Bronchial epithelial cell (primary cell): ENCODE results near the gene BRAT1. TPM values are rescaled to one million over a fixed set of nuclear protein-coding genes. Genes with fewer than 3 reads are reported as not detected.

Experiments used
- DNase-seq: peaks from one replicate; pipeline ENCODE4 v3.0.0-alpha.2; 2010; ENCODE audit warnings: low read depth
- FAIRE-seq: peaks from 2 replicates; lab custom pipeline; 2011; peaks lifted over from hg19 to GRCh38; lab: Jason Lieb, UNC
- H3K27me3 ChIP-seq: 2 replicates; pipeline ENCODE4 v1.5.1; 2011; ENCODE audit warnings: low read length; ENCODE audit not compliant: control insufficient read depth, insufficient read depth
- H3K36me3 ChIP-seq: 2 replicates; pipeline ENCODE4 v1.5.1; 2011; ENCODE audit warnings: low read length; ENCODE audit not compliant: control insufficient read depth, insufficient read depth
- H3K4me3 ChIP-seq: 2 replicates; pipeline ENCODE4 v1.5.1; 2011; ENCODE audit warnings: mild to moderate bottlenecking, low read depth, low read length, control low read depth
- total RNA-seq: library from RNA; depleted of rRNA; stranded (reverse); fragments of >200 nt; gene quantifications from 2 replicates; pipeline ENCODE4 v1.2.1, GENCODE V29; 2014
- TF ChIP-seq, protein P1 (sequence below): IDR thresholded peaks from 2 replicates; pipeline ENCODE4 v1.5.1; 2011; ENCODE audit warnings: mild to moderate bottlenecking, moderate library complexity, low read length, control low read depth, inconsistent platforms; ENCODE audit not compliant: insufficient read depth, severe bottlenecking

BRAT1 gene
- total RNA-seq, 1 donor from 2014 or later = 12.1 TPM

DNA sequence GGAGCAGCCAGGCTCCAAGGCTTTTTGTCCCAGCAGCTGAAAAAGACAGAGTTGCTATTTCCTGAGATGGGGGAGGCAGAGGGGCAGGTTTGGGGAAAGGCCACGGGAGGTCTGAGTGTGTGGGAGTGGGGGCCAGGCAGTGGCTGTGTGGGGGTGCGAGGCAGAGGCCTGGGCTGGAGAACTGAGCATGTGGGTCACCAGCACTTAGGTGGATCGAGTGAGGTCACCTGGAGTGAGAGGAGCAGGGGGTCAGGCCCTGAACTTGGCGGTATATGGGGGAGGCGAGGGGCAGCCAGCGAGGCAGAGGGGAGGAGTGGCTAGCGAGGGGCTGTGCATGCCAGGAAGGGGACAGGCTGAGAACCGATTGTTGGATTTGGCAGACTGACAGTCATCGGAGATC lies 31.8 kb upstream of the BRAT1 start:
- no peak for FAIRE-seq
- peaks cover 2% of the 10 kb centered on the region for H3K36me3 ChIP-seq
- H3K27me3 ChIP-seq = no peaks in the 10 kb centered on the region
- TF ChIP-seq, protein P1, sequence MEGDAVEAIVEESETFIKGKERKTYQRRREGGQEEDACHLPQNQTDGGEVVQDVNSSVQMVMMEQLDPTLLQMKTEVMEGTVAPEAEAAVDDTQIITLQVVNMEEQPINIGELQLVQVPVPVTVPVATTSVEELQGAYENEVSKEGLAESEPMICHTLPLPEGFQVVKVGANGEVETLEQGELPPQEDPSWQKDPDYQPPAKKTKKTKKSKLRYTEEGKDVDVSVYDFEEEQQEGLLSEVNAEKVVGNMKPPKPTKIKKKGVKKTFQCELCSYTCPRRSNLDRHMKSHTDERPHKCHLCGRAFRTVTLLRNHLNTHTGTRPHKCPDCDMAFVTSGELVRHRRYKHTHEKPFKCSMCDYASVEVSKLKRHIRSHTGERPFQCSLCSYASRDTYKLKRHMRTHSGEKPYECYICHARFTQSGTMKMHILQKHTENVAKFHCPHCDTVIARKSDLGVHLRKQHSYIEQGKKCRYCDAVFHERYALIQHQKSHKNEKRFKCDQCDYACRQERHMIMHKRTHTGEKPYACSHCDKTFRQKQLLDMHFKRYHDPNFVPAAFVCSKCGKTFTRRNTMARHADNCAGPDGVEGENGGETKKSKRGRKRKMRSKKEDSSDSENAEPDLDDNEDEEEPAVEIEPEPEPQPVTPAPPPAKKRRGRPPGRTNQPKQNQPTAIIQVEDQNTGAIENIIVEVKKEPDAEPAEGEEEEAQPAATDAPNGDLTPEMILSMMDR = no peak
- no peak overlapping the region for H3K4me3 ChIP-seq
- no peak for DNase-seq

DNA sequence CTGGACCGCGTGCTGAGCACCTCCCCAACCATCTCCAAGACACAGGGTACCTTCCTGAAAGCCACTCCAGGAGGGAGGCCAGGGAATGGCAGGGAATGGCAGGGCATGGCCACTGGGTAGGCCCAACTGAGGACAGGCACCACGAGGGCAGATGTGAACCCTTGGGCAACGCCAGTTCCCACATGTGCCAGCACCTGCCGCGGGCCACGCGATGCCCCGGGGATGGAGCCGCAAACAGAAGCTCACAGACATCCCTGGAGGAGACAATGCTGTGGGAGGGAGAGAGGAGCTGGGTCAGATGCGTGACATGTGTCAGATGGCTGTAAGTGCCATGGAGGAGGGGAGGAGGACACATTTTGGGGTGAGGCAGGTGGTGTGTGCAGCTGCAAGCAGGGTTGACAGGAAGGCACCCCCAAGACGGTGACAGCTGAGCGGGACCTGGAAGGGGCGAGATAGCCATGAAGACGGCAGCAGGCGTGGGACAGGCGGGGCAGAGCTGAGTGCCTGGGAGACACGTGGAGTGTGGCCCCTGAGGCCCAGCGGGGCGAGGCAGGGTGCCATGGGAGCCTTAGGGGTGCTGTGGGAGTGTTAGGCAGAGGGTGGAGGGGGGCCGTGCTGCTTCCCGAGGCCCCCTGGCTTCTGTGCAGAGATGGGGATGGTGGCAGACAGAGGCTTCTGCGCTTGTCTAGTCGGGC lies 31.1 kb upstream of the BRAT1 start:
- Histone ChIP-seq H3K36me3 (peaks cover 2% of the 10 kb centered on the region), H3K27me3 (no peaks in the 10 kb centered on the region), H3K4me3 (no peak overlapping the region)
- TF ChIP-seq, protein P1 = no peak
- FAIRE-seq (no peak), DNase-seq (no peak)

DNA sequence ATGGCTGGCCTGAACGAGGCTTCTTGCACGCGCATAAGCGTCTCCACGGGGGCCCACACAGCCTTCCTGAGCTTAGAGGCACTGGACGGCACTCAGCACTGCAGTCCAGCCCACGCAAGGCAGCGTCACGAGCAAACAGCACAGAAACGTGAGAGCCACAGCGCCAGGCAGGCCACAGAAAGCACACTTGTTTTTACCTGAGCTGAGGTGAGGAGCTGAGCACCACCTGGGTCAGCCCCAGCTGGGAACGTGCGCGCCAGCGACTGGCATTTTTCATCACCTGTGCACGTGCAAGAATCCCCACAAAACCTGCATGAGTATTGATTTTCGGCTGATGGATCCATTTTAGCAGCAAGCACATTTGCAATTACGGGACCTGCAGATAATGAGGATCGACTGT lies 30.1 kb upstream of the BRAT1 start:
- FAIRE-seq (no peak), DNase-seq (no peak)
- peaks cover 2% of the 10 kb centered on the region for H3K36me3 ChIP-seq

DNA sequence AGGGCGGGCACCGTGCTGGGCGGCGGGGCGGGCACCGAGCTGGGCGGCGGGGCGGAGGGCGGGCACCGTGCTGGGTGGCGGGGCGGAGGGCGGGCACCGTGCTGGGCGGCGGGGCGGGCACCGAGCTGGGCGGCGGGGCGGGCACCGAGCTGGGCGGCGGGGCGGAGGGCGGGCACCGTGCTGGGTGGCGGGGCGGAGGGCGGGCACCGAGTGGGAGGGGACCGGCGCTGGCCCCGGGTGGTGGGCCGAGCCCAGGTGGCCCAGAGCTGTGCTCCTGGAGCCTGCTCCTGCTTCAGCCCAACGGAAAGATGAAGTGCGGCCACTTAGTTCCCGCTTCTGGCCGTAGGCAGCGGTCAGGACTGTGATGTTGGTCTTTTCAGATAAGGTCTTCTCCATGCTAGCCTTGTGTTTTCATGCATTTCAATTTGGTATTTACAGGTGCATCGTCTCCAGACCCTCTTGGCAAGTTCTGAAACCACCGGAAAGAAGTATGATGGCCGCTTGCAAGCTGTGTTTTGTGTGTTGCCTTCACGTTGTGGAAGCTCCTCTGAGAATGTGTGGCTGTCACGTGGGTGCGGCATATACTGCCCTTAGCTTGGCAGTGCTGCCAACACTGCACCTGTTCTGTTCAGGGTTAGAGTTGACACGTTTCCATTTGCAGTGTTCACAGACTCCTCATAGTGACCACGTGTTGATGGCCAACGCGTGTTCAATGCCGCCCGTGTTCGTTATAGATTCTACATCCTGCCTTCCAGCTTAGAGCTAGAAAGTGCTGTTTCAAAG lies 28.7 kb upstream of the BRAT1 start:
- Histone ChIP-seq H3K36me3 (no peaks in the 10 kb centered on the region), H3K27me3 (no peaks in the 10 kb centered on the region), H3K4me3 (no peak overlapping the region)
- FAIRE-seq = peak; percentile 60
- TF ChIP-seq, protein P1 = no peak
- no peak for DNase-seq

More for the DNA sequence above, 30.1 kb upstream of the BRAT1 start:
- TF ChIP-seq, protein P1 = no peak
- no peak overlapping the region for H3K4me3 ChIP-seq
- no peaks in the 10 kb centered on the region for H3K27me3 ChIP-seq

DNA sequence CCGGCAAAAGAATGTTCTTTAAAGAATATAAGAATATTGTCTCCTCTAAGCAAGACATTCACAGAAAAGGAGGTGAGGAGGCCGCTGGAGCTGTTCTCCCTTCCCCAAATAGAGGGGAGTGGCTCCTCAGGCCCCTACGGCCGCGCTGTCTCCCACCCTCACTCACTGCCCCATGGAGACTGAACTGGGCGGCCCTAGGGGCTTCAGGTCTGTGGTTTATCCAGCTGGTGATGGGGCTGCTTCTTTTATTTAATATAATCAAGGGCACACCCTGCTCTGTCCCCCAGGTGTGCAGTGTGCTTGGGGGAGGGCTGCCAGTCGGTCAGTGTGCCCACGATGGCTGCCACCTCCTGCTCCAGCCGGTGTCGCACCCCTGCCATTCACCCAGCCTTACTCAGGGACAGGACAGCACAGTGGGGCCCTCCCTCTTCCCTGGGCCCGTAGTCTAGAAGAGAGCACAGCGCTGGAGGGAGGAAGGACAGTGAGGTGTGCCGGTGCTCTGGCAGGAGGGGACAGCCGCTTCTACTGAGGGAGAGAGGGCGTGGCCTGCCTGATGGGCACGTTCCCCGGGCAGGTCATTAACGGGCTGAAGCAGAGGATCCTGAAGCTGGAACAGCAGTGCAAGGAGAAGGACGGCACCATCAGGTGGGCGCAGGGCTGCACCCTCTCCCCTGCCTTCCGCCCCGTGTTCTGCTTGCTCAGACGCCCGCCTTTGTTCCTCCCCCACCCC lies 26.8 kb upstream of the BRAT1 start:
- DNase-seq (no peak), FAIRE-seq (no peak)
- no peaks in the 10 kb centered on the region for H3K27me3 ChIP-seq
- TF ChIP-seq, protein P1 = no peak
- H3K36me3 ChIP-seq = peaks cover 5% of the 10 kb centered on the region
- no peak overlapping the region for H3K4me3 ChIP-seq
